ENCODE measurements around the gene PLA2G4B.

GRCh38 chr15:41891226-41891625 is 52.6 kb downstream of the PLA2G4B start:
- TF ChIP-seq CTCF (IDR thresholded peaks at IDR 0.05) (no peak), POLR2A (IDR thresholded peaks at IDR 0.05) (no peak)

Measured in testis (tissue), 2 donors.